SIG-M5 (cell line): ENCODE data around the gene TFDP2.
A peak's percentile ranks its signal among the peaks of the same experiment; 100 is the strongest.

Experiments
- DNase-seq: peaks from one replicate; lab custom pipeline; 2025; lab: John Stamatoyannopoulos, UW

Gene TFDP2

DNA sequence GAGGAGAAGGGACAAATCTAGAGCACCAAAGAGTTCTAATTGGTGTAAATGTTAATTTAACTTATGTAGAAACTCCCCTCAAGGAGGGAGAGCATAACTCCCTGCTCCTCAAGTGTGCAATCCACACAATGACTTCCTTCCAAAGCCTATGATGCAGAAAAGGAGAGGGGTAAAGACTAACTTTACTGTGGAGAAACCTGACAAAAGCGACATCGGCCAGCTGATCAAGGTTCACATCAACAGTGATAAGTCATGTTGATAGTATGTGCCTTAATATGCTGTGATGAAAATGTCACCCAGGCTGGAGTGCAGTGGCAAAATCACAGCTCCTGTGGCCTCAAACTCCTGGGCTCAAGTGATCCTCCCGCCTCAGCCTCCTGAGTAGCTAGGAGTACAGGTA is 76.5 kb downstream of the TFDP2 start:
- DNase-seq = no peak

DNA sequence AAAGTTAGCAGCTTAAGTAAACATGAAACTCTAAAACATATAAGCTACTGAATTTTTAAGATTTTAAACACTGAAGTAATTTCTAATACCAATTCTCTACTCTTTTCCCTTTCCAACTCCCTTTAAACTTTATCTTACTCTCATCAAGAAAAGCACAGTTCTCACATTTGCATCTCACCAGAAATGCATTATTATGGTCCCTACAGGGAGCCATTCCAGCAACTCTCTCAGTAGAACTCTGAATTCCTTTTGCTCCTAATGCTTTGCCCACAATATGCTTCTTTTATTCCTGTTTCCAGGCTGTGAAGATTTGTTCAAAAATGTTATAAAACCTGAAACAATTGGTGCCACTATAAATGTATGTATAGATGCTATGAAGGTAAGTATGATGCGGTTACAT is 83.4 kb downstream of the TFDP2 start:
- no peak for DNase-seq

DNA sequence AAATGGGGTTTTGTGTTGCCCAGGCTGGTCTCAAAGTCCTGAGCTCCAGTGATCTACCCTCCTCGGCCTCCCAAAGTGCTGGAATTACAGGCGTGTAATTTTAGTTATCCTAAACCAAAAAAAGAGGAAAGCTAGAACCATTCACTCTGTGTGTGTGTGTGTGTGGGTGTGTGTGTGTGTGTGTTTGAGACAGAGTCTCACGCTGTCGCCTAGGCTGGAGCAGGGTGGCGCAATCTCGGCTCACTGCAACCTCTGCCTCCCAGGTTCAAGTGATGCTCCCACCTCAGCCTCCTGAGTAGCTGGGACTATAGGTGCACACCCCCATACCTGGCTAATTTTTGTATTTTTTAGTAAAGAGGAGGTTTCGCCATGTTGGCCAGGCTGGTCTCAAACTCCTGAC is 84.0 kb downstream of the TFDP2 start:
- no peak for DNase-seq

DNA sequence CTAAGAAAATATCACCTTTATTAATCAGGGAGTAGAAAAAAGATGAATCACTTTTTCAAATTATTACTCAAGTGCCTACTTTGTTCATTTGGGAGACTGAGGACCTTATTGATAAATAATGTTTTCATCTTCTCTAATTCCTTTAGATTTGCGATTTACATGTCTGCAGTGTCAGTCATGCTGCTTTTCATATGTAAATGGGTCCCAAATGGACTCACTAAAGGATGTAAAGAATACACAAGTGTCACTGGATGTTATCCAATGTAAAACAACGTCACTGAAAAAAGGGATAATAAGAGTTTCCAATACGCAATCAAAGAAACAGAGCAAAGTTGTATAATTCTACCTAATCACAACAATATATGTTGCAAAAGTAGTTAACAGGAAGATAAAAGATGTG is 84.9 kb downstream of the TFDP2 start:
- DNase-seq = no peak

DNA sequence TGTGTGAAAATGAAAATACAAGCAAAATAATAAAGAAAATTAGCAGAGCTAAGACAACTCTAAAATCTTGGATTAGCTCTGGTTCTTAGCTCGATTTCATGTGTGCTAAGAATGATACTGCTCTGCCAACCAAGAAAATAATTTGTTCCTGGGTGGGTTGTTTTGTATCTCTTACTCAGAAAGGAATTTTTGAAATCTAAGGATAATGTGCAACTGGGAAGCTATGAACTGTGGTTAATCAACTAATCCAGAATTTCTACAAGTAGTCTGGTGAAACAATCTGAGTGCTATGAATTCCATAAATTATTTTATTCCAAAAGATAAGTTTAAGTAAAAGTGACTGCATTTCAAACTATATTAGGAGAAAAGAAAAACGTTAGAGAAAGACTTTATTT is 92.0 kb downstream of the TFDP2 start:
- DNase-seq = no peak

DNA sequence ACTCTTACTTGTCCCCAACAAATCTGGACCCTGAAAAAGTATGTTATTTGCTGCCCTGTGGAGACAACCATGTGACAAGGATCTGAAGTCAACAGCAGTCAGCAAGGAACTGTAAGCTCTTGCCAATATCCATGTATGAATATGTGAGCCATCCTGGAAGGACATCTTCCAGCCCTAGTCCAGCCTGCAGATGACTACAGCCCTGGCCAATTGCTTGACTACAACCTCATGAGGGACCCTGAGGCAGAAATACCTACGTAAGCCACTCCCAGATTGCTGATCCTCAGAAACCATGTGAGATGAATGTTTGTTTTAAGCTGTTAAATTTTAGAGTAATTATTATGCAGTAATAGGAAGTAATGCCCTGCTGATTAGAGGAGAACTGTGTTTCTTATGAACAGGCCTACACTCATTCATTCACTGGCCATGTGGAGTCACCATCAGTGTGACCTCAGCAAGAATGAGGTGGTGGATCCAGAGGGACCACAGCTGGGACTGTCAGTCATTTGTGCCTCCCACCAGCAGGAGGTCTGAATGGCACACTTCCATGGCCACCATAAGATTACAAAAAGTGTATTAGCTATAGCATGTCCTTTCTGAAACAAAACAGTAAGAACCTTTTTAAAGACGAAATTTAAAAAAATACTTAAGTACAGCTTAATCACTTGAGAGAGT is 92.6 kb downstream of the TFDP2 start:
- no peak for DNase-seq

DNA sequence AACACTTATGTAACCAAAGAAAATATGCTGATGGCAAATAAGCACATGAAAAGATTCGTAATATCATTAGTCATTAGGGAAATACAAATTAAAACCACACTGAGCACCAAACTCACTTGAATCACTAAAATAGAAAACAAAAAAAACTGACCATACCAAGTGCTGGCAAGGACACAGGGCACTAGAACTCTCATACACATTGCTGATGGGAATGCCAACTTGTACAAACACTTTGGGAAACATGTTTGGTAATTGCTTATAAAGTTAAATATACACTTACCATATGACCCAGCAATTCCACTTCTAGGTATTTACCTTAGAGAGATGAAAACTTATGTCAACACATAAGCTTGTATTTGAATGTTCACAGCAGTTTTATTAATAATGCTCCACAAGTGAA is 95.5 kb downstream of the TFDP2 start:
- DNase-seq = no peak

DNA sequence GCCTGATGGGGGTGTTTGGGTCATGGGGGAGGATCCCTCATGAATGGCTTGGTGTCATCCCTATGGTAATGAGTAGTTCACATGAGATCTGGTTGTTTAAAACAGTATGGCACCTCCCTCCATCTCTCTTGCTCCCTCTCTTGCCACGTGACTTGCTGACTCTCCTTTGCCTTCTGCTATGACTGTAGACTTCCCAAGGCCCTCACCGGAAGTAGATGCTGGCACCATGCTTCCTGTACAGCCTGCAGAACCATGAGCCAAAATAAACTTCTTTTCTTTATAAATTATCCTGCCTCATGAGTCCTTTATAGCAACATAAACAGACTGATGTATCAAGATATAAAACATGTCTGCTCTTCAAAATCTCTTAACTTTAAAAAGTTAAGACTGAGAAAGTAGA is 96.1 kb downstream of the TFDP2 start:
- DNase-seq = no peak

DNA sequence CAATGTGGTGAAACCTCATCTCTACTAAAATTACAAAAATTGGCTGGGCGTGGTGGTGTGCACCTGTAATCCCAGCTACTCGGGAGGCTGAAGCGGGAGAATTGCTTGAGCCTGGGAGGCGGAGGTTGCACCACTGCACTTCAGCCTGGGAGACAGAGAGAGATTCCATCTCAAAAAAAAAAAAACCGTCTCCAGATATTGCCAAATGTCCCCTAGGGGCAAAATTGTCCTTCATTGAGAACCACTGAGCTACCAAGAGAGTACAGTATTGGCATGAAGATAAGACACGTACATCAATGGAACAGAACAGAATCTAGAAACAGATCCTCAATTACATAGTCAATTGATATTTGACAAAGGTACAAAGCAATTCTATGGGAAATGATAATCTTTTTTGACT is 98.0 kb downstream of the TFDP2 start:
- no peak for DNase-seq

DNA sequence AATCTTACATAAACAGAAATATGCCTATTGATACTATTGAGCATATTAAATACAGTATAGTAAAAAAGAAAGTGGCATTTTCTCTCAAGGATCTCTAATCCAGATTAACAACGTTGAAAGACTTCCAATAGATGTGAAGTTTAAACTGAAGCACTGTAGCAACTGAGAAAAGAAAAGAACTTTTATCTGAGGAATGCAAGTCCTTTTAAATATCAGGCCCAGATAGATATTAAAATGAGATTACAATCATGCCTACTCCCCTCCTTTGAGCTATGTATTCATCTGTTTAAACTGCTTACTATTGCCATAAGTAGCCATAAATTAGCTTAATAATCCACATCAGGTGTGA is 102.3 kb downstream of the TFDP2 start:
- no peak for DNase-seq

DNA sequence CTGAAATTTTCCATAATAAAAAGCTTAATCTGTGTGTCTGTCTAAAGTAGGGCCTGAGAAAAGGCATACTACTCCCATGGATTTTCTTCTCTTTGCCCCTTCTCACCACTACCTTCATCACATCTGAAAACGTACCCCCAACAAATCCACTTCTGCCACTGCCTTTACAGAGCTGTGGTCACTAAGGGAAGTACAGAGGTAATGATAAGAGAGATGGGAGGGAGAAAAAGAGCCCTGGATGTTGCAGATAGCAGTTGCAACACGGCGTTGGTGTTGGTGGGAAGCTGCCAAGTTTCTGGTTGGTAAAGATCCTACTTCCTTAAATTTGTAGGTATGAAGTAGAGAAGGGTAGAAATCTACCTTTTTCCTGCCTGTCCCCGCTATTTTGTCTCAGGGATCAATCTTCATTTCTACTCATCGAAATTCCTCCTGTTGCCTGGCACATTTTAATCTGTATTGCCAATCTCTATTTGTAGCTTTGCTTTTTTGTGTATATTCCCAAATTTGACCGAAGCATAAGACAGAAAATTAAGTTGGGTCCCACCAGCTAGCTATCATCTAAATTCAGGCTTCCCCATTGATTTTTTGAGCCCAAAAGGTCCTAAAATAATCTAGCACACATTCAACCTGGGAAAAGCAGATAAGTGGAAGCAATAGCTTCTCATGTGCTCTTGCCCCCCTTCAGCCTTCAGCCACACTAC is 102.9 kb downstream of the TFDP2 start:
- DNase-seq = peak; percentile 65

DNA sequence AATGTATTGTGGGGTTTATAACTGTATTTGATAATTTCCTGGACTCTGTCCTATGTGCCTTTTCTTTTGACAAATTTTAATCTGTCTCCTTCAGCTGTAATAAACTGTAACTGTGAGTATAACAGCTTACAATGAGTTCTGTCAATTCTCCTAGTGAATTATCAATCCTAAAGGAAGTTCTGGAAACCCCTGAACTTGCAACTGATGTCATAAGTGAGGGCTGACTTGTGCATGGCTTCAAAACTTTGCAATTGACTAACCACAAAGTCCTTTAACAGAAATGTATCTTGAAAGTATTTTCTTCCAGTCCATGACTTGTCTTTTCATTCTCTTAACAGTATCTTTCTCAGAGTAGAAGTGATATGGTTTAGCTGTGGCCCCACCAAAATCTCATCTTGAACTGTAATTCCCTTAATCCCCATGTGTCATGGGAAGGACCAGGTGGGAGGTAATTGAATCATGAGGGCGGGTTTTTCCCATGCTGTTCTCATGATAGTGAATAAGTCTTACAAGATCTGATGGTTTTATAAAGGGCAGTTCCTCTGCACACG is 108.3 kb downstream of the TFDP2 start:
- no peak for DNase-seq

DNA sequence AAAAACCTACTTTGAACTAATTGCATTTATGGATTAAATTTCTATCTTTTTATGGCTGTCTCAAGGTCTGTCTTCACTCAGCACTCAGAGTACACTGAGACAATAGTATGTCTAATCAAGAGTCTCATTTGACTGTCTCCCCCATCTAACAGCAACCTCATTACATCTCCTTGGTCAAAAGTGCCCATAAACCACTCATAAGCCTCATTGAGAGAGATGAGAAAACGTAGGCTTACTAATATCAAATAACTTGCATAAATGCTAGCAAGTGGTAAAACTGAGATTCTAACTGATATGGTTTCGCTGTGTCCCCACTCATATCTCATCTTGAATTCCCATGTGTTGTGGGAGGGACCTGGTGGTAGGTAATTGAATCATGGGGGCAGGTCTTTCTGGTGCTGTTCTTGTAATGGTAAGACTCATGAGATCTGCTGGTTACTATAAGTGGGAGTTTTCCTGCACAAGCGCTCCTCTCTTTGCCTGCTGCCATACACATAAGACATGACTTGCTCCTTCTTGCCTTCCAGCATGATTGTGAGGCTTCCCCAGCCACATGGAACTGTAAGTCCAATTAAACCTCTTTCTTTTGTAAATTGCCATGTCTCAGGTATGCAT is 113.9 kb downstream of the TFDP2 start:
- DNase-seq = no peak

DNA sequence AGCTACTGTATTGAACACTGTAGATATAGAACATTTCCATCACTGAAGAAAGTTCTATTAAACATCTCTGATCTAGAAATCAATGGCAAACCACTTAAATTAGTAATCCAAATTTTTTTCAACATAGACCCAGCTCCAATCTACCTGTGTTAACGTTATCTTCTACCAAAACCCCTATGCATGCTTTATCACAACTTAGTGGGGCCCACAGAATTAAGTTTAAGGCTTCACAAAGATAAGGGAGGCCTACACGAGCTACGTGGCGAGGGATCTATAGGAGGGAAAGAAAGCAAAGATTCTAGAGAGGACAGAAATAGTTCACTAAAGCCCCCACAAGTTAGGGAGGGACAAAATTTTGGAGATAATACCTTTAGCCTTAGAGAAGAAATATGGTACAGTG is 116.1 kb downstream of the TFDP2 start:
- no peak for DNase-seq

DNA sequence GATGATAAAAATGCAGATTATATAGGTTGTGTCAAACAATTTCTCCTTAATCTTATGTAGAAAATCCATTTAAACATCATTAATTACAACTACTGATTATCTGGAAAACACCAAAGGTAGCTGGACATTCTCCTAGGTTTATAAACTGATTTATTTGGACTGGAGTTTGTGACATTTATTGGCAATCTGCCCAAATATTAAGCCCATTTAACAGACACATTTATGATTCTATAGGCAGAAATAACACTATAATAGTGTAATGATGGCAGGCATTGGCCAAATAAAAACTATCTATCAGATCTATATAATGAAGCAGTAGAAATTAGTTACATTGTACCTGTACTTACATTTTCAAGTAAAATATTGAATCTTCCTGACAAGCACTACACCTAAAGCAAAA is 117.8 kb downstream of the TFDP2 start:
- no peak for DNase-seq

DNA sequence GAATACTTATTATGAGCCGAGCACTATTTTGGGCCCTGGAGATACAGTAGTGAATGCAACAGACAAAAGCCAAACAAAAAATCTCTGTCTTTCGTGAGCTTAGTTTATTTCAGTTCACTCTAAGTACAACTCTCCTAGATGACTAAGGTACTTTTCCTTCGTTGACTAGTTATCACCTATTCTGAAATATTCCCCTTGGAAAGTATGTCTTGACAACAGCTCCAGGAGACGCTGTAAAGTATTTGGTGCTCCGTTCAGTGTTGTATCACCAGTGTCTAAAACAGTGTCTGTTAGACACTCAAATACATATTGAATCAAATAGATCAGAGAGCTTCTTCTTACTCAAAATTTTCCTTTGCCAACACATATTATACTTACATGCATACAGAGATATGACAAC is 119.6 kb downstream of the TFDP2 start:
- no peak for DNase-seq

DNA sequence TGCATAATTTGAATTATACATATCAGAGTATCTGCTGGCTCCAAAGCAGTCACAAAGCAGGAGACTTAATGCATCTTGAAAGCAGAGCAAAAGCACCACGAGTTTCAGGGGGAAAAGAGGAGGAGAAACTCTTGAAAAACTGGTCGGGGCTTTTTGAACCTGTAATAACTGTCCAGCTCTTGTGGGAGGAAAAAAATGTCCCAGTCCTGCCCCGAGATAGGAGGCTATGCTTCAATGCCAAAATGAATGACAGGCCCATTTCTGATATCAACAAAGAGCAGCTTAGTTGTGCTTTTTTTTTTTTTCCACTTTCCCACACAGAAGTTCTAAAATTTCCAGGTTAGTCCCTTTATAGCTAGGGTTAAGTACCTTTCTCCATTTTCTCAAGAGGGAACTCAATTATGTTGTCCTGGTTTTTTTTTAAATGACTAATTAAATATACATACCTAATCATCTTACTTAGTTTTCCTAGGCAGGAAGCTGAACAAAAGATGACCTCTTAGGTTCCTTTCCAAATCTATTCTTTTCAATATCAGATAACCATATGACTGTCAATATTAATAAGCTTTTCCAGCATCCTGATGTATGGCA is 120.2 kb downstream of the TFDP2 start:
- no peak for DNase-seq

DNA sequence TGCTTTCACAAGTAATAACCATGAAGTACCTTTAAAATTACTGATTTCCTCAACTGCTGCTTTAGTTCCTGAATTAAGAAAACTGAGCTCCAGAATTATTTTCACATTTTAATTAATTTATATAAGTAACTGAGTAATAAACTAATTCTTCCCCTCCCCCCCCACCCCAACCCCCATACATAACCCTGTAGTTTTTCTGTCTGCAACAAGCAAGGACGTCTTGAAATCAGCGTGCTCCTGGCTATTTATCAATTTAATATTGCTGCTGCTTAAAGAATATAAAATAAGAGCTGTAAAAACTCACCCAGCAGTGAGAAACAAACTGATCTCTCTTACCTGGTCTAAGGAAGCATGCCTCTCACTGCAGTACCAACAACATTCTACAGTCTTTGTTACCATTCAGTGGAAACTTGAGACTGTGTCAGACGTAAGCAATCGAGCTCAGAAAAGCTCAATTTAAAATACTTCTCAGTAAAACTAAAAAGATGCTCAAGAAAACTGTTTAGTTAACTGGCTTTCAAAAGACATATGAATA is 121.0 kb downstream of the TFDP2 start:
- no peak for DNase-seq

DNA sequence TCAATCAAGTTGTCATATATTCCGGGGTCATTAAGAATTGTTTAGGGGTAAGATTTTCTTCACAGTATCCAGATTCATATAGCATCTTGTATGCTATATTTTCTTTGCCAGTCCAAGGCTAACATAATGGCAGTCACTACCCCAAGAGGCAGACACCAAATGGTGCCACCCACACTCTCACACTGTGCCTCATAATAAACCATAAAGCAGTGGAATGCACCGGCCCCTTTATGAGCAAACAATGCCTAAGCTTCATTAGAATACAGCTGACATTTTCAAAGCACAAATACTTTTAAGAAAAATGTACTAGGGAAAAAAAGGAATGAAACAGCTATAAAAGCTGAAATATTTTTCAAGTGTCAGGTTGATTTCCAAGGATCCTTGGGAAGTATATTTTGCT is 121.6 kb downstream of the TFDP2 start:
- DNase-seq = no peak

DNA sequence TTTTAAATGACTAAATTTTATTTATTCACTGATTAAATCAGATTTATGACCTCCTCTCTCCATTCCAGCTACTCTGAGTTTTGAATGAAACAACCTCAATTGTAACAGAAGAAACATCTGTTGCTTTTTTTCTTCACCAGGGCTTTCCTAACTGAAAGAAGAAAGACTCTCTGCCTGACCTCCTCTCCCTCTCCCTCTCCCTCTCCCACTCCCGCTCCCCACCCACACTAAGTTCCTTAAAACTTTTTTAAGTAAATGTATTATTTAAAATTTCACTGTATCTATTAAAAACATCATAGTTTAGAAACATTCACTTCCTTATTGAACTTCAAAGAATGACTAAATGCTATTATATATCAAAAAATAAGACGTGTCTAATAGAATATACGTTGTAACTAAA is 122.0 kb downstream of the TFDP2 start:
- DNase-seq = no peak

DNA sequence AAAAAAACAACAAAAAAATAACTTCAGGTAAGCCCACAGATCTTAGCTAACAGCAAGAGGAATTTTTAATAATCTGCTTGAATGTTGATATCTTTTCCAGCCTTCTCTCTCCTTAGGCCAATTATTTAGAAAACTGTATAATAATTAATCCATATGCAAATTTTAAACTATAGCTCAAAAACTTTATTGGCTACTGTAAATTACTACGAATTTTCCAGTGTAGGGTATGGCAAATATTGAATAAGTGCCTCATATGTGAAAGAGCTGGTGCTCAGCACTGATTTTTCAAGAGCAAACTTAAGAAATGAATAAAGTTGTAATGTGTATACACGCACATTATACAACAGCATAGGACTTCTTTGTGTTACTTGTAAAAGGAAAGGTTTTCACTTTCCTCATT is 123.0 kb downstream of the TFDP2 start:
- DNase-seq = no peak

DNA sequence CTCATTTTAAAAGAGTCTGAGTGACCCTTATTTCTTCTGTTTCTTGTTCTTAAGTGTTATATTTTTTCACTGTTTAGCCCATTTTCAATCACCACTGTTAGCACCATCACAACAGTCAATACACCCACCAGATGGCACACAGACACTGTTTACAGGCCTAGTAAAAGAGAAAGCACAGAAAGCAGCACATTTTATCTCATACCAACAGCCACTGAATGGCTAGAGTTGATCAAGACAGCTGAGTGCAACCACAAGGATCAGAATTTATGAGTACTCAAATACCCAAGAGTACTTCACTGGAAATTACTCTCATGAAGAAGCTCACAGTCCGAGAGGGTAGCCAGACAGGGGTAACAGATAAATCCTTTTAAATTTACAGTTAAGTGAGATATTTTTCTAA is 127.0 kb downstream of the TFDP2 start:
- no peak for DNase-seq

DNA sequence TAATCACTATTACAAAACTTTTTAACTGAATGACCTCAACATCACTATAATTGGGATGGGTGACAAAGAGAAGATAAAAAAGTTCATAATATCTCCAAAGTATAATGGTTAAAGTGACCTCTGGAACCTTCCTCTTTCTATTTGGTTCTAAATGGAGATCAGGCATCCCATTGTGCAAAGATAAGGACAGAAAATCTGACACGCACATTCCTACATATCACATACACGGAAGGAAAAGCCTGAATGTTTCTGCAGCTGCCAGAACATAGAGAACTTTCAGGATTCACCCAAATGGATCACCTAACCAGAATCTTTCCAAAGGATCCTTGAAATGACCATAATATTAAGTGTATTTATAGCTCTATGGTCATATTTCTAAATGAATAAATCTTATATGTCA is 128.2 kb downstream of the TFDP2 start:
- DNase-seq = no peak
